T-helper 17 cell (primary cell): ENCODE data around the gene YAE1. TPM values are rescaled to one million over a fixed set of nuclear protein-coding genes. Genes with fewer than 3 reads are reported as not detected.

Experiments used
- ATAC-seq: fragments of 150-1000 bp; cut with Tn5 transposase; 2 replicates; pipeline ENCODE4 v1.10.0; 2021; ENCODE audit warnings: mild to moderate bottlenecking, moderate library complexity
- DNase-seq, 3 donors: peaks; one replicate each; pipeline versions ENCODE4 v3.0.0 to v3.0.0-alpha.2; 2020 to 2021
- H3K9me3 ChIP-seq: one replicate; pipeline ENCODE4 v1.7.0; 2013; ENCODE audit warnings: low read length, mild to moderate bottlenecking; ENCODE audit not compliant: control insufficient read depth, poor library complexity, severe bottlenecking
- H3K27ac Mint-ChIP-seq: one replicate; pipeline ENCODE4 v1.8.0; 2022; ENCODE audit warnings: mild to moderate bottlenecking, moderate library complexity, mixed read lengths
- H3K27me3 Mint-ChIP-seq: one replicate; pipeline ENCODE4 v1.8.0; 2022; ENCODE audit warnings: mixed read lengths
- H3K36me3 Mint-ChIP-seq: one replicate; pipeline ENCODE4 v1.8.0; 2022; ENCODE audit warnings: low read depth, mixed read lengths
- H3K4me1 Mint-ChIP-seq: one replicate; pipeline ENCODE4 v1.8.0; 2022; ENCODE audit warnings: mild to moderate bottlenecking, mixed read lengths
- H3K4me3 Mint-ChIP-seq: one replicate; pipeline ENCODE4 v1.8.0; 2022; ENCODE audit warnings: mild to moderate bottlenecking, moderate library complexity, mixed read lengths
- total RNA-seq, 4 donors: library from RNA in 2 of 4; stranded (reverse) in 2 of 4; gene quantifications; one replicate each; pipeline ENCODE4 v1.2.3 and lab custom pipeline; 2022 to 2026

YAE1 gene
- total RNA-seq, 2 donors from 2014 or later, result 3.7 to 6.6 TPM

DNA sequence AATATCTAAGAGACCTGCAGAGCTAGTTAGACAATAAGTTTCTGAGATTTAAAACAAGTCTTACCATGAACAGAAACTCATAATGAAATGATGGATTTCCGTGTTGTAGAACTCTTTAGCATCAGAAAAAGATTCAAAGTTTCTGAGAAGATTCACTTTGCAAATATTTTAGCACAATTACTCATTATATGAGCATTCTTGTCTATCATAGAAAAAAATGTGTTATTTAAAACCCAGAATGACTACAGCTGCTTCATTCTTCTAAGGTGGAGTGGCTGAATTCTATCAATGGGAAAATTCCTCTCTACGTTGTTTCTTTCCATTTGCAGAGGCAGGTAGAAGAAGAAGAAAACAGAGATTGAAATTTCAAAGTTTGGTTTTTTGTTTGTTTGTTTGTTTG lies 36.1 kb downstream of the YAE1 start:
- H3K9me3 ChIP-seq, result no peaks in the 10 kb centered on the region
- no peak overlapping the region for H3K27ac Mint-ChIP-seq
- no peaks in the 10 kb centered on the region for H3K36me3 Mint-ChIP-seq
- peaks cover 16% of the 10 kb centered on the region for H3K4me1 Mint-ChIP-seq
- no peaks in the 10 kb centered on the region for H3K27me3 Mint-ChIP-seq
- DNase-seq, result no peak
- H3K4me3 Mint-ChIP-seq, result no peak overlapping the region
- no peak for ATAC-seq

GRCh38 chr7:39603924-39604323 lies 37.7 kb downstream of the YAE1 start:
- Mint-ChIP-seq H3K4me1 (peaks cover 22% of the 10 kb centered on the region), H3K36me3 (no peaks in the 10 kb centered on the region), H3K4me3 (no peak overlapping the region), H3K27ac (peak overlapping the region; percentile 41), H3K27me3 (peaks cover 8% of the 10 kb centered on the region)
- DNase-seq (no peak), ATAC-seq (no peak)
- no peaks in the 10 kb centered on the region for H3K9me3 ChIP-seq

- peaks cover 19% of the 10 kb centered on the region for H3K27me3 Mint-ChIP-seq
- ATAC-seq, result no peak
- peak overlapping the region; percentile 68 for H3K27ac Mint-ChIP-seq
- no peaks in the 10 kb centered on the region for H3K9me3 ChIP-seq
- no peak overlapping the region for H3K4me3 Mint-ChIP-seq
- H3K36me3 Mint-ChIP-seq, result peaks cover 2% of the 10 kb centered on the region
- DNase-seq, result no peak
- H3K4me1 Mint-ChIP-seq, result peaks cover 30% of the 10 kb centered on the region
These were observed 38.9 kb downstream of the YAE1 start for GRCh38 chr7:39605087-39605486.

- ATAC-seq (peak; percentile 39), DNase-seq (no peak)
- H3K9me3 ChIP-seq, result no peaks in the 10 kb centered on the region
- H3K4me1 Mint-ChIP-seq, result peaks cover 33% of the 10 kb centered on the region
- peaks cover 5% of the 10 kb centered on the region for H3K36me3 Mint-ChIP-seq
- peak overlapping the region; percentile 50 for H3K4me3 Mint-ChIP-seq
- H3K27me3 Mint-ChIP-seq, result peaks cover 29% of the 10 kb centered on the region
- peak overlapping the region; percentile 68 for H3K27ac Mint-ChIP-seq
These were observed 40.1 kb downstream of the YAE1 start for GRCh38 chr7:39606352-39606751.

DNA sequence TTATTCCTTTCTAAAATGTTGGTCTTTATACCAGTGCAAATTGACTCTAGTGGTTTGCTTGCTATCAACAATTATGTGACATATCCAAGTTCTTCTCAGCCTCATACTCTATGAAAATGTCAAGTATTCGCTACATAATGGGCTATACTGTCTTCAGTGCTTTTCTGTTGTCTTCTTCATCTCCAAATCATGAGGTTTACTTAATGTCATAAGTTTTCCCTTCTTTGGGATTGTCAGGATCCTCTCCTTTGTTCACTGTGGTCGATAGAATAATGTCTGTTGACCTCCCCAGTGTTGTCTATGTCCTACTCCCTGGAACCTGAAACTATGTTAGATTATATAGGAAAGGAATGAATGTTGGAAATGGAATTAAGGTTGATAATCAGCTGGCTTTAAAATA lies 40.7 kb downstream of the YAE1 start:
- Mint-ChIP-seq H3K4me3 (peak overlapping the region; percentile 28), H3K27me3 (peaks cover 29% of the 10 kb centered on the region), H3K36me3 (peaks cover 5% of the 10 kb centered on the region), H3K27ac (peak overlapping the region; percentile 72), H3K4me1 (peaks cover 33% of the 10 kb centered on the region)
- no peaks in the 10 kb centered on the region for H3K9me3 ChIP-seq
- ATAC-seq, result no peak
- no peak for DNase-seq

DNA sequence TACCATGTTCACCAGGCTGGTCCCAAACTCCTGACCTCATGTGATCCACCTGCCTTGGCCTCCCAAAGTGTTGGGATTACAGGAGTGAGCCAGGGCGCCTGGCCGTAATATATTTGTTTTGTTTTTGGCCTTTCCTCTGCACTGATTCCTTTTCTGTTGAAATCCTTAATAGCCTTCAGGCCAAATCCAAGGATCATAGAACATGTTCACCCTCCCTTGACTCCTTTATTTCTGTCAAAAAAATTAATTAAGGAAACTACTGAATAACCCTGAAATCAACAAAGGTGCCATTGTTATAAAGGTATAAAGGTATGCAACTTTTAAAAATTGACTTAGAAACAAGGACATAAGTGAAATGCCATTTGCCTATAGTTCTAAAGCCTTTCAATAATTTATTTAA lies 41.7 kb downstream of the YAE1 start:
- Mint-ChIP-seq H3K27ac (peak overlapping the region; percentile 88), H3K36me3 (peaks cover 5% of the 10 kb centered on the region), H3K4me3 (peak overlapping the region; percentile 47), H3K27me3 (peaks cover 38% of the 10 kb centered on the region), H3K4me1 (peaks cover 33% of the 10 kb centered on the region)
- H3K9me3 ChIP-seq, result no peaks in the 10 kb centered on the region
- DNase-seq (no peak), ATAC-seq (no peak)

GRCh38 chr7:39608278-39608677 lies 42.1 kb downstream of the YAE1 start:
- no peak for DNase-seq

DNA sequence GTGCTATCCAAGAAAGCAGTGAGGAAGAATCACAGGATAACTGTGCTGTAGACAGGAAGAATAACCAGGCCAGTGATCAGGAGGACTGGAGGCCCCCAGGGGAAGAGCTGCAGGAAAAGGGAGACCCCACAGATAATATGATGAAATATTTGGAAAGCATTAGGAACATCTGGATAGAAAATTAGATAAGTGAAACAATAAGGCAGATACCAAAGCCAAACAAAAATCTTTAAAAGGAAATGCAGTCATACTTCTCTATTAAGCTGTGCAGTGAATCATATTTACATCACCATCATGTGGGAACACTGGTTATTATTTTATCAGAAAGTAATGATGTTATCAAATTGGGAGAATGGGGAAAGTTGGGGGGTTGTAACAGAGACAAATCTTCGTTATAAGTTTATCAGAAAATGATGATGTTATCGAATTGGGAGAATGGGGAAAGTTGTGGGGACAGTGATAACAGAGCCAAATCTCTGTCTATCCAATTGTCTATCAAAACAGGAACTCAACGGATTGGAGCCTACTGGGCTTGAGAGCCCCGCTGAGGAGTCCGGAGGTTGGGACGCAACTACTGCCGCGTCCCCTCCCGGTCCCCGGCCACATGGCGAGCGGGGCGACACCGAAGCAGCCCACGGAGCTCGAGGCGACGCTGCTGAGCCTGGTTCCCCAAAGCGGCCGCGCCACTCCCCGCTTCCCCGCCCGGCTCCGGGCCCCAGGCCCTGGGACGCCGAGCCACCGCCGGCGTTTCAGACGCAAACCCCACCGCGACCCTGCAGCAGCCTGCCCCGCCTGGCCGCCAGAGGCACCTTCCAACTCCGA lies 43.1 kb downstream of the YAE1 start:
- Mint-ChIP-seq H3K4me1 (peaks cover 30% of the 10 kb centered on the region), H3K4me3 (peak overlapping the region; percentile 71), H3K27me3 (peaks cover 51% of the 10 kb centered on the region), H3K36me3 (peaks cover 5% of the 10 kb centered on the region), H3K27ac (peak overlapping the region; percentile 88)
- ATAC-seq (peak; percentile 59), DNase-seq (no peak)
- no peaks in the 10 kb centered on the region for H3K9me3 ChIP-seq

More at GRCh38 chr7:39608278-39608677, 42.1 kb downstream of the YAE1 start:
- Mint-ChIP-seq H3K36me3 (peaks cover 5% of the 10 kb centered on the region), H3K27ac (peak overlapping the region; percentile 88), H3K27me3 (peaks cover 42% of the 10 kb centered on the region), H3K4me3 (peak overlapping the region; percentile 47), H3K4me1 (peaks cover 33% of the 10 kb centered on the region)
- ATAC-seq, result no peak
- no peaks in the 10 kb centered on the region for H3K9me3 ChIP-seq

GRCh38 chr7:39609935-39610263 lies 43.7 kb downstream of the YAE1 start:
- peak overlapping the region; percentile 88 for H3K27ac Mint-ChIP-seq
- peaks cover 51% of the 10 kb centered on the region for H3K27me3 Mint-ChIP-seq
- H3K4me1 Mint-ChIP-seq, result peaks cover 30% of the 10 kb centered on the region
- H3K4me3 Mint-ChIP-seq, result no peak overlapping the region
- no peak for DNase-seq
- H3K36me3 Mint-ChIP-seq, result peaks cover 5% of the 10 kb centered on the region
- no peaks in the 10 kb centered on the region for H3K9me3 ChIP-seq
- no peak for ATAC-seq

GRCh38 chr7:39613577-39613976 lies 47.4 kb downstream of the YAE1 start:
- Mint-ChIP-seq H3K4me3 (no peak overlapping the region), H3K27ac (no peak overlapping the region), H3K36me3 (peaks cover 5% of the 10 kb centered on the region), H3K27me3 (peaks cover 59% of the 10 kb centered on the region), H3K4me1 (peaks cover 12% of the 10 kb centered on the region)
- DNase-seq (no peak), ATAC-seq (no peak)
- no peaks in the 10 kb centered on the region for H3K9me3 ChIP-seq

- no peak overlapping the region for H3K4me3 Mint-ChIP-seq
- H3K36me3 Mint-ChIP-seq, result peaks cover 5% of the 10 kb centered on the region
- DNase-seq (no peak), ATAC-seq (no peak)
- H3K9me3 ChIP-seq, result no peaks in the 10 kb centered on the region
- H3K27ac Mint-ChIP-seq, result no peak overlapping the region
- H3K4me1 Mint-ChIP-seq, result peaks cover 7% of the 10 kb centered on the region
- peaks cover 54% of the 10 kb centered on the region for H3K27me3 Mint-ChIP-seq
These were observed 48.1 kb downstream of the YAE1 start for GRCh38 chr7:39614299-39614698.

DNA sequence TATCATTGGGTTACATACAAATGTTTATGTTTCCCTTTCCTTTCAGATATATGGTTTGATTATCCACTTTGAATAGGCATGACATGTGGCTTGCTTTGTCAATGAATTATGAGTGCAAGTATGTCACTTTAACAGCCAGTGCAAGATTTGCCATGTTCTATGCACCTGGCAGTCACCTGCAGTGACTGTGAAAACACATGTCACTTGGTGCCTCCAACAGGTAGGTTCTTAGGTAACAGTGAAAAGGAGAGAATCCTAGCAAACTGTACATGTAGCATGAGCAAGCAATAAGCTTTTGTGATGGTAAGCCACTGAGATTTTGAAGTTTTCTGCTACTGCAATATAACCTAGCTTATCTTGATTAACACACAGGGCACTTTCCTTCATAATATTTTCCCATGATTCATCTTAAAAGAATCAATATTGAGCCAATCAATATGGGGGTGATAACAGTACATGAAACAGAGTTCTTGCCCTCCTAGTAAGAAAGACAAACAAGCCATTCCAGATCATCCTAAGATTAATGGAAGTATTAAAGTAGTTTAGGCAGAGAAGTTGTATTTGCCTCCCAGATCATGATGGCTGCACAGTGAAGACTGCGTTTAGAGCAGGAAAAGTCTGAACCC lies 49.3 kb downstream of the YAE1 start:
- Mint-ChIP-seq H3K27ac (no peak overlapping the region), H3K36me3 (peaks cover 3% of the 10 kb centered on the region), H3K4me3 (no peak overlapping the region), H3K27me3 (peaks cover 42% of the 10 kb centered on the region), H3K4me1 (peaks cover 3% of the 10 kb centered on the region)
- H3K9me3 ChIP-seq, result no peaks in the 10 kb centered on the region
- DNase-seq (no peak), ATAC-seq (no peak)

GRCh38 chr7:39616138-39616537 lies 49.9 kb downstream of the YAE1 start:
- H3K9me3 ChIP-seq, result no peaks in the 10 kb centered on the region
- no peaks in the 10 kb centered on the region for H3K36me3 Mint-ChIP-seq
- peaks cover 36% of the 10 kb centered on the region for H3K27me3 Mint-ChIP-seq
- no peak overlapping the region for H3K4me3 Mint-ChIP-seq
- H3K27ac Mint-ChIP-seq, result no peak overlapping the region
- ATAC-seq (no peak), DNase-seq (no peak)
- no peaks in the 10 kb centered on the region for H3K4me1 Mint-ChIP-seq

- no peaks in the 10 kb centered on the region for H3K9me3 ChIP-seq
- H3K27me3 Mint-ChIP-seq, result peaks cover 36% of the 10 kb centered on the region
- DNase-seq, result no peak
- H3K4me1 Mint-ChIP-seq, result peaks cover 2% of the 10 kb centered on the region
- no peak overlapping the region for H3K4me3 Mint-ChIP-seq
- ATAC-seq, result no peak
- H3K27ac Mint-ChIP-seq, result no peak overlapping the region
- no peaks in the 10 kb centered on the region for H3K36me3 Mint-ChIP-seq
These were observed 50.8 kb downstream of the YAE1 start for GRCh38 chr7:39617005-39617404.
